GM18907 (cell line): ENCODE results near the gene S1PR2.
A peak's percentile ranks its signal among the peaks of the same experiment; 100 is the strongest.
"Not testable (repeated sequence)": the region's sequence is repeated elsewhere in the genome, so short reads cannot be mapped to it uniquely, and the experiment has no call there.

Source experiments
- ATAC-seq: cut with Tn5 transposase; IDR thresholded peaks from one replicate; pipeline ENCODE4 v1.9.1; 2021; ENCODE audit warnings: mild to moderate bottlenecking, moderate library complexity; ENCODE audit not compliant: unreplicated experiment

Gene S1PR2

DNA sequence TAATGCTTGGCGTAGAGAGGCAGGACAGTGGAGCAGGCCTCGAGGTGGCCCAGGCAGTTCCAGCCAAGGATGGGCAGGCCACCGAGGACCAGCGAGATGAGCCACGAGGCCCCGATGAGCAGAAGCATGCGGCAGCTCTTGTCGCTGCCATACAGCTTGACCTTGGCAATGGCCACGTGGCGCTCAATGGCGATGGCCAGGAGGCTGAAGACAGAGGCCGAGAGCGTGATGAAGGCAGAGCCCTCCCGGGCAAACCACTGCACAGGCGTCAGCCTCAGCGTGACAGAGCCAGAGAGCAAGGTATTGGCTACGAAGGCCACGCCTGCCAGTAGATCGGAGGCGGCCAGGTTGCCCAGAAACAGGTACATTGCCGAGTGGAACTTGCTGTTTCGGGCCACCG is 6.8 kb downstream of the S1PR2 start:
- no peak for ATAC-seq

DNA sequence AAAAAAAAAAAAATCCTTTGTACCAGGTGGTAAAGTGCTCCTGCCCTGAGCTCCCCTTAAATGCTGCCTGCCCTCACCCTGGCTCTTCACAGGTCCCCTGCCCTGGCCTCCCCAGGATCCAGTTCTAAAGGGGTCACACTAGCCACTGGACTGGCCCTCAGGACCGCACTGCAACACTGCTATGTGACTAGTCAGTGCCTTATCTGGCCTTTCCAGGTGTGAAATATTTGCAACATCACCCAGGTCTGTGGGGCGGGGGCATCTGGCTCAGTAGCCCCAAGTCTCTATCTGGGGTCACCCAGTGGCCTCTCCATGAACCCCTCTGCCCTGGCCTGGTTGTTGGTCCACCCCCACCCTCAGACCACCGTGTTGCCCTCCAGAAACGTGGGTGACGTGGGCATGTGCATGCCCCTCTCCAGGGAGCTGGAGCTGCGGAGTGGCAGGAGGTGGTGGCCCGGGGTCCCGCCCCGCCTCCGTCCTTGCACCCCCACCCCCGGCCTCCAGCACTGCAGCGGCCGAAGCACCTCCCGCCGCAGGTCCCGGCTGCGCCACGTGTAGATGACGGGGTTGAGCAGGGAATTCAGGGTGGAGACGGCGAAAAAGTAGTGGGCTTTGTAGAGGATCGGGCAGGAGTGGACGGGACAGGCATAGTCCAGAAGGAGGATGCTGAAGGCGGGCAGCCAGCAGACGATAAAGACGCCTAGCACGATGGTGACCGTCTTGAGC is 7.5 kb downstream of the S1PR2 start:
- ATAC-seq = no peak

DNA sequence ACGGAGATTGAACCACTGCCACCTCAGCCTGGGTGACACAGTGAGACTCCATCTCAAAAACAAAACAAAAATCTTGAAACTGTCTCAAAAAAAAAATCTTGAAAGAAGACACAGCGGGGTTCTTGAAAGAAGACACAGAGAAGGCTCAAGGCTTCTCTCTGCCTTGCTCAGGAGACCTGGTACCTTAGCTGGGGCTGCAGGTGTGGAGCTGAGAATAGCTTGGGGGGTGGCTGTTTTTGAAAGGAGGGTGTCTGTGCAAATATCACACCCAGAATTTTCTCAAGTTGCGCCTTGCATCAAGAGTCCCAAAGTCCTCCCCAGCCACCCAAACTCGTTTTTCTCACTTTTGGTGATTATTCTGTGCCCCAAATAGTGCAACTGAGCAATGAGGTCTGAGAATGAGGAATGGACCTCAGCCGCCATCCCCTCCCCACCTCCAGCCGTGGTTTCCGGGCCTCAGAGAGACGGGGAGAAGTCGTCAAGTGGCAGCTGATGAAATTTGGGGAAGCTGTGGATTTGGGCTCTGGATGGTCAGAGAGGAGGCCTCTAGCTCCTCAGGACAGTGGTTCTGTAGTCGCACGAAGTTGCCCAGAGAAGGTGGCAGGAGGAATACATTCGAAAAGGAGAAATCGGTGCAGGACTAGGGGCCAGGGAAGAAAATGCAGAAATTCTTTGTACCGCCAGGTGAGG is 8.8 kb downstream of the S1PR2 start:
- no peak for ATAC-seq

DNA sequence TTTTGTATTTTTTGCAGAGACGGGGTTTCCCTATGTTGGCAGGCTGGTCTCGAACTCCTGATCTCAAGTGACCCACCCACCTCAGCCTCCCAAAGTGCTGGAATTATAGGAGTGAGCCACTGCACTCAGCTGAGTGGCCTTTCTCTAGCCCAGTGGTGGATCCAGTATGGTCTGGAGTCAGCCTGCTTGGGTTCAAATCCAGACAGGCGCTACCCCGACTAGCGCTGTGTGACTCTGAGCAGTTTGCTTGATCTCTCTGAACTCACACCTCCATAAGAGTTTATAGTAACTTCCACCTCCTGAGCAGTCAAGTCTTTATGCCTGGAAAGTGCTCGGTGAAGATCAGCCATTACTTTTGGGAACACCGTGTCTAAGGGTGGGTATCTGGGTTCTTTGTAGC is 10.4 kb downstream of the S1PR2 start:
- no peak for ATAC-seq

DNA sequence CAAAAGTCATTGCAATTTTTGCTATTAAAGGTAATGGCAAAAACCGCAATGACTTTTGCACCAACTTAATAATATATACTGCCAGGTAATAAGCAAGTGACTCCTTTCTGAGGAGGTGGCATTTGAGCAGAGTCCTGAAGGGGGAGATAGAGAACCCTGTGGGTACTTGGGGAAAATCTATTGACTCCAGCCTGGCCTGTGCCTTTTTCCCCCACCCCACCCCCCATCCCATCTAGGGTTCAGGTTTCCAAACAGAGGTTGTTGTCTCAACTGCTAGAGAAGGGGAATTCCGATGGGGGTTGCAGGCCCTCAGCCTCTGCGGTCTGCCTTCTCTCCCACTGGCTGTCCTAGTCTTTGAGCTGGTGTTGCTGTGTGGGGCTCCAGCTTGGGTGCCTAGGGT is 11.5 kb downstream of the S1PR2 start:
- ATAC-seq = peak; percentile 61

DNA sequence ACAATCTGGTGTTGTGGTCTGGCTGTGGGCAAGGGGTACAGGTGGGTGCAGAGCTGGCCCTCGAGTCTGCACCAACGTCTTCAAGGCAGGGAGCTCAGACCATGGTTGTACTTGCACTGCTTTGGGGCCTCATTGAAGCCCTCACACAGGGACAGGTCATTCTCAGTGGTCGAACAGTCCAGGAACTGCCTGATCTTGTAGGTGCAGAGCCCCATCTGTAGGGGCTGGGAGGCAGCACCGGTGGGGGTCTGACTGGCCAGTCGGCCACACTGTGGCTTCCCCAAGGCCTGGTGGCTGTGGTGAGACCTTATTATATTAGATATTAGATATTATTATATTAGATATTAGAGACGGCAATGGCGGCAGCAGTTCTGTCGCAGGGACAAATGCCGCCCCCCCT is 14.0 kb downstream of the S1PR2 start:
- ATAC-seq = no peak

DNA sequence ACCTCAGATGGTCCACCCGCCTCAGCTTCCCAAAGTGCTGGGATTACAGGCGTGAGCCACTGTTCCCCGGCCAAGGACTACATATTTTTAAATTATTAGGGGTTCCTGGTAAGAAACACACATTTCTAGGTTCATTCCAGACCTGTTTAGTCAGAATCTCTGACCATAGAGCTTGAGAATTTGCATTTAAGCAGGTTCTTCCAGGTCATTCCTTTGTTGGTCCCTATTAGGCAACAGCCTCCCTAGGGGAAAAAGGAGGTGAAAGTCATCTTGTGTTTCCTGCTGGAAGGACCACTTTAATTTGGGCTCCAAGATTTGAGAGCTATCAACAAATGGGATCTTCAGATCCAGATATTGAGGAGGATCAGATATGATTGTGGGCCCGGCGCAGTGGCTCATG is 16.3 kb downstream of the S1PR2 start:
- ATAC-seq = no peak

DNA sequence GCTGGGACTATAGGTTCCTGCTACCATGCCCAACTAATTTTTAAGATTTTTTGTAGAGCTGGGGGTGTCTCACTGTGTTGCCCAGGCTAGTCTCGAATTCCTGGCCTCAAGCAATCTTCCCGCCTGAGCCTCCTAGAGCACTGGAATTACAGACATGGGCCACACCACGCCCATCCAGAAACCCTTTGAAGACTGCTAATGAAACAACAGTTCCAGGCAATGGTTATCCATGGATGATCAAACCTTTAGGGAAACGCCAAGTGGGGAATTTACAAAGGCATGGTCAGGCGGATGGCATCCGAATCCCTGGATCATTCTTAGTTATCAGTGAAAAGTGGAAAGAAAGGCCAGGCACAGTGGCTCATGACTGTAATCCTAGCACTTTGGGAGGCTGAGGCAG is 19.4 kb downstream of the S1PR2 start:
- no peak for ATAC-seq

DNA sequence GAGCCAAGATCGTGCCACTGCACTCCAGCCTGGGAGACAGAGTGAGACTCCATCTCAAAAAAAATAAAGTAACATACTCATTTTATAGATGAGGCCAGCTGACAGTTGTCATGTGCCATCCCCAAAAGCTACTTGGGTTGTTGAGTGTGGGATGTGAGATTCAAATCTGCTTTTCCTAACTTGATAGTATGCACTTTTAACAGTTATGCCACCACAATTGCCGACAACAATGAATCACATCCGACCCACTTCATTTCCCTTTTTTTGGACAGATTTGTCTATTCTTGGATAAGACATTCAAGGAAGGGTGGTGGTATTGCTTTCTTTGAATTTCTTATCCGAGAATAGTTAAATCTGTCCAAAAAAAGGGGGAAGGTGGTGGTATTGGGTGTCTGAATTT is 20.1 kb downstream of the S1PR2 start:
- no peak for ATAC-seq

DNA sequence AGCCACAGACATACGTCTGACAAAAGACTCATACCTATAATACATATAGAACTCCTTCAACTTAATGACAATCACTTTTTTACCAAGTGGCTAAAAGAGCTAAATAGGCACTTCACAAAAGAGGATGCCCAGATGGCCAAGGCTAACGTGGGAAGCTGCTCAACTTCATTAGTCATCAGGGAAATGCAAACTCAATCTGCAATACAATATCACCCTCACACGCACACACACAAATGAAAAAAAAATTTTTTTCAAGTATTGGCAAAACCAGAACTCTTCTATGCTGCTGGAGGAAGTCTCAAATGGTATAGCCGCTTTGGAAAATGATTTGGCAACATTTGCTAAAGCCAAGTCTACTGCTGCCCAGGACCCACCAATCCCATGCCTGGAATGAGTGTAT is 21.8 kb downstream of the S1PR2 start:
- ATAC-seq = no peak

DNA sequence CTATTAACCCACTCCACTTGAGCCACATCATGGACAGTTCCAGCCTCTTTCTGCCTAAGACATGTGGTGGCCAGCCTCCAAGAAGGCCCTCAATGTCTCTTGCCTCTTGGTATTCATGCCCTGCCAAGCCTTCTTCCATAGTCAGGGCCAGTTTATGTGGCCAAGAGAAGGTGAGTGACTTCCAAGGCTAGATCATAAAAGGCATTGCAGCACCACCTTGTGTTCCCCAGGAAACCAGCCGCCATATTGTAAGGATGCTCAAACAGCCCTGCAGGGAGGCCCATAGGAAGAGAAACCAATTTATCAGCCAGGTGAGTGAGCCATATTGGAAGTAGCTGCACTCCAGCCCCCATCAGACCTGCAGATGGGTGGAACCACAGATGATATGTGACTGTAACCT is 24.1 kb downstream of the S1PR2 start:
- ATAC-seq = no peak

DNA sequence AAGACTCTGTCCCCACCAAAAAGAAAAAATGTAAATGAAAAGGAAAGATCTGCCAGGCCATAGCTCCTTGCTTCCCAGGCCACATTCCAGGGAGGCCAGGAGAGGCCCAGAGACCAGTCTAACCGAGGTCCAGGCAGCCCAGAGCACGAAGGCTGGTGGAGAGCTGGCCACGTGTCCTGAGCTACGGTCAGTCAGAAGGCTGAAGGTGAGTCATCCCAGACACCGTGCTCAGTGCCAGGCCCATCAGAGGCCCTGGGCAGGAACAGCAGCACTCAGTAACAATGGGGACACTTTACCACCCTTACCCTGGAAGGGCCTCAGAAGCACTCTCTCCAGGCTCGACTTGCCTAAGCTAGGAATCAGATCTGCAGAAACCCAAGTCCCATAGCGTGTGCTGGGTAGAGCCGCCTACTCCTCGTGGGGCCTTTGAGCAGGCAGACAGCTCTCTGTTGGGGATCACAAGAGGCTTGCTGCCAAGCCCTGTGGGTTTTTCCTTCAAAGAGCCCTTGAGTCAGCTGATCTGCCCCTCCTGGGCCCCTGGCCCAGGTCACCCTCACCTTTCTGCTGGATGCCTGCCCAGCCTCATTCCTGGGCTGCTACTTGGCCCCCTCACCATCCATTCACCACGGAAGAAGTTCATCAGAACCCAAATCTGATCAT is 24.8 kb downstream of the S1PR2 start:
- no peak for ATAC-seq

DNA sequence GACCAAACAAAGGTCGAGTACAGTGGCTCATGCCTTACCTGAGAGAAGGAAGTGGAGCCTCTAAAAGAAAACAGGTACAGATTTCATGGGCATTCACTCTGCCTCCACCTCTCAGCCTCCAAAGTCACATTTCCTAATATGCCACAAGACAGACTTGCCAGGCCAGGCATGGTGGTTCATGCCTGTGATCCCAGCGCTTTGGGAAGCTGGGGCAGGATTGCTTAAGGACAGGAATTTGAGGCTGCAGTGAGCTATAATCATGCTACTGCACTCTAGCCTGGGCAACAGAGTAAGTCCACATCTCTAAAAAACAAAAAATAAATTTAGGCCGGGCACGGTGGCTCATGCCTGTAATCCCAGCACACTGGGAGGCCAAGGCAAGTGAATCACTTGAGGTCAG is 25.5 kb downstream of the S1PR2 start:
- no peak for ATAC-seq

DNA sequence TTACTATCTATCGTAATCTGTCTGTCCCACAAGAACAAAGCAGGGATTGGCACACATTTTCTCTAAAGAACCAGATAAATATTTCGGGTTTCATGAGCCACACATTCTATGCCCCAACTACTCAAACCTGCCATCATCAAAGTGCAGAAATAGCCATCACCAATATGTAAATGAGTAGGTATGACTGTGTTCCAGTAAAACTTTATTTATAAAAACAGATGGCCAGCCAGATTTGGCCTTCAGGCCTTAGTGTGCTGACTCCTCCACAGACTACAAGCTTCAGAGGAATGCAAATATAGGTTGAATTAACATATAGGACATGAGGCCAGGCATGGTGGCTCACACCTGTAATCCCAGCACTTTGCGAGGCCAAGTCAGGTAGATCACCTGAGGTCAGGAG is 27.4 kb downstream of the S1PR2 start:
- no peak for ATAC-seq

DNA sequence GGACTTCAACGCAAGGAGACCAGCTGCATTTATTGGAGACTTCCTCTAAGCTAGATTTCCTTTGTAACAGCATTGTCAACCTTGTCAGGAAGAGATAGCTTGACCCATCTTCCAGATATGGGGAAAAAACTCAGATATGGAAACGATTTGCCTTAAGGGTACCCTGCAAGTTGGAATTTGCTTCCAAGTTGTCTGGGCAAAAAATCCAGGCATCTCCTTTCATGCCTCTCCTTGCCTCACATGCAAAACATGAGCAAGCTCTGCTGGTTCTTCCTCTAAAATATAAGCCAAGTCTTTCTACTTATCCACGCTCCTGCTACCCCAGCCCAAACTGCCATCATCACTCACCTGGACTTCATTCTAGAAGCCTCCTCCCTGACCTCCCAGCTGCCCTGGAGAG is 30.0 kb downstream of the S1PR2 start:
- no peak for ATAC-seq

DNA sequence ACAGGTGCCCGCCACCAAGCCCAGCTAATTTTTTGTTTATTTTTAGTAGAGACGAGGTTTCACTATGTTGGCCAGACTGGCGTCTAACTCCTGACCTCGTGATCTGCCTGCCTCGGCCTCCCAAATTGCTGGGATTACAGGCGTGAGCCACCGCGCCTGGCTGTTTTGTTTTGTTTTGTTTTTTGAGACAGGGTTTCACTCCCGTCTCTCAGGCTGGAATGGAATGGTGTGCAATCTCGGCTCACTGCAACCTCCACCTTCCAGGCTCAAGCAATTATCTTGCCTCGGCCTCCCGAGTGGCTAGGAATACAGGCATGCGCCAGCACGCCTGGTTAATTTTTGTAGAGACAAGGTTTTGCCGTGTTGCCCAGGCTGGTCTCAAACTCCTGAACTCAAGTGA is 31.0 kb downstream of the S1PR2 start:
- ATAC-seq = not testable (repeated sequence)

DNA sequence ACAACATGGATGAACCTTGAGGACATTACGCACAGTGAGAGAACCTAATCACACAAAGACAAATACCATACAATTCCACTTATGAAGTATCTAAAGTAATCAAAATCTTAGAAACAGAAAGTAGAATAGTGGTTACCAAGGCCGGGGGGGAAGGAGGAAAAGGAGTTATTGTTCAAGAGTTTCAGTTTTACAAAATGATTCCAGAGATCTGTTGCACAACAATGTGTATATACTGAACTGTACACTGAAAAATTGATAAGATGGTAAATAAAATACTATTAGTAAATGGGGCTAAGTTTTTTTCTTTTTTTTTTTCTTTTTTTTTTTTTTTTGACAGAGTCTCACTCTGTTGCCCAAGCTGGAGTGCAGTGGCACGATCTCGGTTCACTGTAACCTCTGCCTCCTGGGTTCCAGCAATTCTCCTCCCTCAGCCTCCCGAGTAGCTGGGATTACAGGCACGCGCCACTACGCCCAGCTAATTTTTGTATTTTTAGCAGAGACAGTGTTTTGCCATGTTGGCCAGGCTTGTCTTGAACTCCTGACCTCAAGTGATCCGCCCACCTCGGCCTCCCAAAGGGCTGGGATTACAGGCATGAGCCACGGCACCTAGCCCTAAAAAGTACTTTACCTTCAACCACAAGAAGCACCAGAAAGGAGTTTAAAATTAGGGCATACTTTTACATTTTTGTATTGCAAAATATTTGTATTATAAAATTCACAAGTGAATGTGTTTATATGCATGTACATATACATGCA is 32.1 kb downstream of the S1PR2 start:
- not testable (repeated sequence) for ATAC-seq

DNA sequence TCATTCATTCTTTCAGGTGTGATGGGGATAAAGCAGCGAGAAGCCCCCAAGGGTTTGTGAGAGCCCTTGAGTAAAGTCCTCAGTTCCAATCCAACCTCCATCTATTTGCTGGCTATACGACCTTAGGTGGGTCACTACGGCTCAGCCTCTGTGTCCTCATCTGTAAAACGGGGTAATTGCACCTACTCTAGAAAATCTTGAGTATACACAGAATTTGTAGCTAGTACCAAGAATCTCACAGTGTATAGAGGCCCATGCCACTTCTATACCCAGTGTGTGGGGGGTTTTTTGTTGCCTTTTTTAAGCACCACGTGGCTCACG is 36.0 kb downstream of the S1PR2 start:
- ATAC-seq = peak; percentile 1

DNA sequence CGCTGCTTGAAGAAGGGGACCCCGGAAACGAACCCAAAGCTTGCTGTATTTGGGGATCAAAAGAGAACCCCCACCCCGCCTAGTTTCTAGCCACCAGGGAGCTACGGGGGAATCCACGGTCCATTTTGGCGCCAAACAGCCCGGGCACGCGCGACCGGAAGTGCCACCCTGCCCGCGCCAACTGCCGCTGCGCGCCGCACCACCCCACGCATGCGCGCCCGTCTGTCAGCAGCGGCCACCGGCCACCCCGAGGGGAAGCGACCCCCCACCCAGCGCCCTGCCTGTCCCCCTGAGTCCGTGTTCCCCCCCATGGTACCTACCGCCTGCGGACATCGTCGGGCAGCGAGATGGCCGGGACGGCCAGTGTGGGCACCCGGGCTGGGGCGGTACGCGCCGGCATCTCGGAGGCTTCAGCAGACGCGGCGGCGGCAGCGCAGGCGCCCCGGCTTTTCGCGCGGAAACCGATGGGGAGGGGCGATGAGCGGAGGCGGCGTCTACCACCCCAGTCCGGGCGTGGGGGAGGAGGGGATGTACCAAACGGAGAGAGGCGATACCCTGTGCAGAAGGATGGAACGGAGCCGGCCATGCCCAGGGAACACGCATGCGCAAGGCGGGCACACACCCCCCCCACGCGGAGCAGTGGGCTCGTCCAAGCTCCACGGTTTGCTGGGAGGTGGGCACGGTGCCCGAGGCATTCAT is 36.5 kb downstream of the S1PR2 start, which contains the start of gene DNMT1:
Gene DNMT1 (minus strand): TSS at position 454 of the 699 bp plus-strand sequence. CDS start 54 bp downstream, at position 400.
- ATAC-seq = peak; percentile 85

DNA sequence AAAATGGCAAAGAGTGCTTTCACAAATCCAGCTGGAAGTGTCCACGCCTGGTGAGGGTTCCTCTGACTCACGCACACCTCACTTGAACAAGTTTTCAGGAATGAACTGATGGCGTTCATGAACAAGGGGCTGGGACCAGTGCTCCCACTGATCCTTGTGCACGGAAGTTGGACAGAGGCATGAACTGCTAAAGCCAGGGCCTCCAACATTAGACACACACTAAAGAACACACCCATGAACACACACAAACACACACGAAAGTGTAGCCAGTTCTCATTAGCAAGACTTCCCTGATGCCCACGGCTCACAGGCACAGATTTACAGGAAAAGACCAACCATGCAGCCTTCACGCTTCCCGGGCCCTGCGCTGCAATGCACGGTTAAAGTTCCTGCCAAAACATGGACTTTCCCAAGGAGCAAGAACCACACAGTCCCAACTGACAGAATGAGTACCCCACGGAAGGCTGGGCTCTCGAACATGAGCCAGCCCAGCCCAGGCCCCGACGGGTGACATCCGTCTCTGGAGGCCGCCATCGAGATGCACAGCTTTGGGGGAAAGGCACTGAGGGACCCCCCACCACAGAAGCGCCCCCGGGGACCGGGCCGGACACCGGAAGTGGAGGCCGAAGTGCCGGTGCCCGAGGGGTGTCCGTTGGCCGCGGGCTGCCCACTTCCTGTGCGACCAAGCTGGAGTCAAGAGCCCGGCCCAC is 37.2 kb downstream of the S1PR2 start:
- peak; percentile 37 for ATAC-seq
